Measurements from ENCODE around the gene PLCB4. TPM values are rescaled to one million over a fixed set of nuclear protein-coding genes. Genes with fewer than 3 reads are reported as not detected.

The PLCB4 gene
- total RNA-seq, 1 donor from 2014 or later = 30.5 TPM

DNA sequence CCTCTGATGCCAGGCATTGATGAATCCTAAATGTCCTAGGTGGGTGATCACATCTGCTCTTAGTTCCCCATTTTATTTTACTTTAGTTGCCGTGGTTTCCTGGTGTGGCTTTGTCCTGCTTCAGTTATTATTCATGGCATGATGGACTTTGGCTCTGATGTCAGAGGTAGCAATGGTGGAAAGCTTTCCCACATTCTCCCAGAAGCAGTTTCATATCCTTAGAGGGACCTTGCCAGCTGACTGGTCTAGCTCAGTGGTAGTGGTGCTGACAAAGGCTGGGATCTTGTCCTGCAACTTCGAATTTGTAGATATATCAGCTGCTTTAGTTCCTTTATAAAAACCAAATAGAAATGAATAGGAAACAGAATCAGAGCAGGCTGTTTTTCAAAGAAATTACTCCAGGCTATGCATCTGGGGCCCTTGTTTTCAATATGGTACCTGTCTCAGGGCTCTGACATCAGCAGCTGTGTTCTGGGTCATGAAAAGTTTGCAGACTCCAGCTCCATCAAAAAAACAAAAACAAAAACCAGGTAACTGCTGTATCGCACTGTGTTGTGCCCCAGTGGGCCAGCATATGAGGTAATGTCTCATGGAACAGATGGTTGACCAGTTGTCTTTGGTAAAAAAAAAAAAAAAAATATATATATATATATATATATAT, 133.7 kb downstream of the PLCB4 start:
- TF ChIP-seq CTCF (IDR thresholded peaks at IDR 0.05; ENCODE audit: borderline replicate concordance) = no peak
- Histone ChIP-seq H3K4me3 (no peak overlapping the region), H3K9me3 (replicated peaks) (no peaks in the 10 kb centered on the region), H3K36me3 (no peaks in the 10 kb centered on the region), H3K27me3 (ENCODE audit: low read depth) (no peaks in the 10 kb centered on the region), H3K27ac (replicated peaks) (peak overlapping the region; percentile 34), H3K4me1 (peaks cover 52% of the 10 kb centered on the region)
- intact Hi-C loops (cut with micrococcal nuclease) = no loop called here
- no peak for DNase-seq

DNA sequence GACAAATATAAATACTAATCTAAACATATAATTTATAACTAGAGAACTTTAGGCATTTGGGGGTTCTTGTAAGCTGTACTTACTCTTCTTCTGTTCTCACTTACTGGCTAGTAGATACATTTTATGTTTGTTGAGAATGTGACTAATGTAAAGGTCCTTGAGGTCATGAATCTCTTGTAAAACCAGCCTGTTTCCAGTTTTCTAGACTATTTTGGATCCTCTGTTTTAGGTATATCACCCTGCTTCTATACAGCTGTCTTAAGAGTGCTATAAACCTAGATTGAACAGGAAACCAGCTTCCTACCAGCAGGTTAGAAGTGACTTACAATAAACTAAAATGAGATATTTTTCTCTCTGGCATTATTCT, 134.2 kb downstream of the PLCB4 start:
- no peak for TF ChIP-seq CTCF (IDR thresholded peaks at IDR 0.05; ENCODE audit: borderline replicate concordance)
- intact Hi-C loops (cut with micrococcal nuclease) = no loop called here
- Histone ChIP-seq H3K4me1 (peaks cover 51% of the 10 kb centered on the region), H3K27ac (replicated peaks) (peak overlapping the region; percentile 44), H3K4me3 (no peak overlapping the region), H3K9me3 (replicated peaks) (no peaks in the 10 kb centered on the region), H3K36me3 (no peaks in the 10 kb centered on the region), H3K27me3 (ENCODE audit: low read depth) (no peaks in the 10 kb centered on the region)
- no peak for DNase-seq

- TF ChIP-seq CTCF (IDR thresholded peaks at IDR 0.05; ENCODE audit: borderline replicate concordance) = no peak
- DNase-seq = no peak
- no peak overlapping the region for H3K4me3 ChIP-seq
- H3K27ac ChIP-seq (replicated peaks) = no peak overlapping the region
- intact Hi-C loops (cut with micrococcal nuclease) = no loop called here
- H3K4me1 ChIP-seq = peaks cover 43% of the 10 kb centered on the region
- H3K27me3 ChIP-seq (ENCODE audit: low read depth) = no peaks in the 10 kb centered on the region
- no peaks in the 10 kb centered on the region for H3K9me3 ChIP-seq (replicated peaks)
- H3K36me3 ChIP-seq = no peaks in the 10 kb centered on the region
Measured at GRCh38 chr20:9204979-9205378, 136.1 kb downstream of the PLCB4 start.

DNA sequence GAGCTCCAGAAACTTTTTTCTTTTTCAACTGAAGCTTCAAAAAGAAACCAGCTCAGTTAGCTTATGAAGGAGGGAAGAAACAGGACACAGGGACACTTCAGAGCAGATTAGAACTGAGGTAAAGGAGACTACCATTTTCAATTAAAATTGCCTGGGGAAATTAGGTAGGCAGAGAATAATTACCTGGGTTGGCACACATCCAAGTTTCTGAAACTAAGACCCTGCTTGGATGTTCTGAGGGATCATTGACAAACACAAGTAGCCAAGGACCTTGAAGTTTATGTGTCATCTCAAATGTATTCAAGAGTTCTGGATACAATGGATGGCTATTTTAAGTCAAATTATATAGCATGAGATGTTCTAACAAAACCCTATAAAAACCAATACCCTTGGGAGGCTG, 137.6 kb downstream of the PLCB4 start:
- Histone ChIP-seq H3K27ac (replicated peaks) (no peak overlapping the region), H3K4me1 (peaks cover 31% of the 10 kb centered on the region), H3K27me3 (ENCODE audit: low read depth) (no peaks in the 10 kb centered on the region), H3K4me3 (no peak overlapping the region), H3K9me3 (replicated peaks) (no peaks in the 10 kb centered on the region), H3K36me3 (no peaks in the 10 kb centered on the region)
- no peak for TF ChIP-seq CTCF (IDR thresholded peaks at IDR 0.05; ENCODE audit: borderline replicate concordance)
- no peak for DNase-seq
- intact Hi-C loops (cut with micrococcal nuclease) = no loop called here

DNA sequence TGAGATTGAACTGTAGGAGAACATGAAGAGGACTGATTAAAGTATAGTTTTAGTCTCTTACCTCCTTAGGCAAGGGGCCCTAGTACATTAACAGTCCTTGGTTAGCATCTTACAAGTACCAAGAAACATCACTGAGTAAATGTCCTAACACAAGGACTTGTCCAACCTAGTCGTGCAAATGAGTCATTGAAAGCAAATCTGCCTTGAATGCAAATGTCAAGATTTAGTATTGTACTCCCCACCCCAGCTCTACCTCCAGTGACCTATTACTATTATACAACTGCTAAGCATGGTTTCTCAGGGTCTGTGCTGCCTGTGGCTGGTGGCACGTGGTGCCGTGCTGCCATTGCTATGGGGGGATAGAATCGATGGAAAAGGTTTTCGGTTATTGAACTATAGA, 138.4 kb downstream of the PLCB4 start:
- H3K4me3 ChIP-seq = no peak overlapping the region
- intact Hi-C loops (cut with micrococcal nuclease) = no loop called here
- no peak for TF ChIP-seq CTCF (IDR thresholded peaks at IDR 0.05; ENCODE audit: borderline replicate concordance)
- no peaks in the 10 kb centered on the region for H3K9me3 ChIP-seq (replicated peaks)
- H3K4me1 ChIP-seq = peaks cover 33% of the 10 kb centered on the region
- no peaks in the 10 kb centered on the region for H3K36me3 ChIP-seq
- no peak overlapping the region for H3K27ac ChIP-seq (replicated peaks)
- DNase-seq = no peak
- no peaks in the 10 kb centered on the region for H3K27me3 ChIP-seq (ENCODE audit: low read depth)

Data from left ventricle myocardium inferior (tissue), 1 donor.